IPS-15b (cell line): Measurements from ENCODE around the gene CNOT6.
"Not testable (repeated sequence)": the region's sequence is repeated elsewhere in the genome, so short reads cannot be mapped to it uniquely, and the experiment has no call there.

Experiments
- H3K27me3 ChIP-seq: one replicate; pipeline ENCODE4 v1.6.1; 2013; ENCODE audit warnings: low read length; ENCODE audit not compliant: control insufficient read depth, insufficient read depth
- H3K36me3 ChIP-seq: one replicate; pipeline ENCODE4 v1.6.1; 2013; ENCODE audit warnings: low read length; ENCODE audit not compliant: control insufficient read depth, insufficient read depth
- H3K4me1 ChIP-seq: one replicate; pipeline ENCODE4 v1.6.1; 2013; ENCODE audit warnings: mild to moderate bottlenecking, low read length; ENCODE audit not compliant: control insufficient read depth, insufficient read depth
- H3K4me3 ChIP-seq: one replicate; pipeline ENCODE4 v1.5.1; 2013; ENCODE audit warnings: low read depth, low read length
- H3K9ac ChIP-seq: one replicate; pipeline ENCODE4 v1.6.1; 2013; ENCODE audit warnings: low read depth, mild to moderate bottlenecking, low read length
- H3K9me3 ChIP-seq: one replicate; pipeline ENCODE4 v1.6.1; 2013; ENCODE audit warnings: mild to moderate bottlenecking, low read length; ENCODE audit not compliant: control insufficient read depth, insufficient read depth

The CNOT6 gene

GRCh38 chr5:180523629-180524466, 29.7 kb downstream of the CNOT6 start:
- no peak overlapping the region for H3K4me3 ChIP-seq
- H3K36me3 ChIP-seq: no peaks in the 10 kb centered on the region
- H3K9ac ChIP-seq: no peak overlapping the region
- H3K4me1 ChIP-seq: peaks cover 7% of the 10 kb centered on the region
- H3K27me3 ChIP-seq: no peaks in the 10 kb centered on the region
- H3K9me3 ChIP-seq: no peaks in the 10 kb centered on the region

- Histone ChIP-seq H3K9ac (no peak overlapping the region), H3K4me1 (peaks cover 4% of the 10 kb centered on the region), H3K9me3 (no peaks in the 10 kb centered on the region), H3K4me3 (no peak overlapping the region), H3K36me3 (peaks cover 10% of the 10 kb centered on the region), H3K27me3 (no peaks in the 10 kb centered on the region)
These were observed 31.2 kb downstream of the CNOT6 start for GRCh38 chr5:180525399-180525798.

GRCh38 chr5:180526269-180526668, 32.1 kb downstream of the CNOT6 start:
- Histone ChIP-seq H3K36me3 (peaks cover 10% of the 10 kb centered on the region), H3K27me3 (no peaks in the 10 kb centered on the region), H3K4me3 (no peak overlapping the region), H3K9ac (no peak overlapping the region), H3K4me1 (peaks cover 4% of the 10 kb centered on the region), H3K9me3 (no peaks in the 10 kb centered on the region)

GRCh38 chr5:180527659-180528058, 33.5 kb downstream of the CNOT6 start:
- Histone ChIP-seq H3K4me3 (no peak overlapping the region), H3K9ac (no peak overlapping the region), H3K9me3 (no peaks in the 10 kb centered on the region), H3K36me3 (peaks cover 21% of the 10 kb centered on the region), H3K4me1 (peaks cover 4% of the 10 kb centered on the region), H3K27me3 (no peaks in the 10 kb centered on the region)

- not testable (repeated sequence) for H3K9ac ChIP-seq, H3K4me1 ChIP-seq, H3K27me3 ChIP-seq, H3K4me3 ChIP-seq, H3K9me3 ChIP-seq
- peaks cover 22% of the 10 kb centered on the region for H3K36me3 ChIP-seq
These were observed 36.9 kb downstream of the CNOT6 start for GRCh38 chr5:180531036-180531585.

GRCh38 chr5:180532268-180532667, 38.1 kb downstream of the CNOT6 start:
- Histone ChIP-seq H3K9me3 (no peaks in the 10 kb centered on the region), H3K4me3 (no peak overlapping the region), H3K27me3 (no peaks in the 10 kb centered on the region), H3K36me3 (peaks cover 22% of the 10 kb centered on the region), H3K4me1 (no peaks in the 10 kb centered on the region), H3K9ac (no peak overlapping the region)

- no peaks in the 10 kb centered on the region for H3K4me1 ChIP-seq
- H3K27me3 ChIP-seq: no peaks in the 10 kb centered on the region
- H3K4me3 ChIP-seq: no peak overlapping the region
- no peaks in the 10 kb centered on the region for H3K9me3 ChIP-seq
- H3K9ac ChIP-seq: no peak overlapping the region
- peaks cover 22% of the 10 kb centered on the region for H3K36me3 ChIP-seq
These were observed 39.7 kb downstream of the CNOT6 start for GRCh38 chr5:180533845-180534244.

GRCh38 chr5:180535573-180535972, 41.4 kb downstream of the CNOT6 start:
- H3K4me3 ChIP-seq: no peak overlapping the region
- no peaks in the 10 kb centered on the region for H3K27me3 ChIP-seq
- H3K9me3 ChIP-seq: no peaks in the 10 kb centered on the region
- no peak overlapping the region for H3K9ac ChIP-seq
- no peaks in the 10 kb centered on the region for H3K4me1 ChIP-seq
- peaks cover 12% of the 10 kb centered on the region for H3K36me3 ChIP-seq

- Histone ChIP-seq H3K4me1 (no peaks in the 10 kb centered on the region), H3K27me3 (no peaks in the 10 kb centered on the region), H3K4me3 (no peak overlapping the region), H3K9me3 (no peaks in the 10 kb centered on the region), H3K9ac (no peak overlapping the region), H3K36me3 (no peaks in the 10 kb centered on the region)
These were observed 46.0 kb downstream of the CNOT6 start for GRCh38 chr5:180540050-180540694.

GRCh38 chr5:180541710-180542109, 47.5 kb downstream of the CNOT6 start:
- Histone ChIP-seq H3K4me1 (no peaks in the 10 kb centered on the region), H3K4me3 (no peak overlapping the region), H3K36me3 (no peaks in the 10 kb centered on the region), H3K27me3 (no peaks in the 10 kb centered on the region), H3K9ac (no peak overlapping the region), H3K9me3 (no peaks in the 10 kb centered on the region)

GRCh38 chr5:180545248-180545647, 51.1 kb downstream of the CNOT6 start:
- Histone ChIP-seq H3K4me1 (no peaks in the 10 kb centered on the region), H3K9me3 (no peaks in the 10 kb centered on the region), H3K4me3 (no peak overlapping the region), H3K36me3 (peaks cover 3% of the 10 kb centered on the region), H3K9ac (no peak overlapping the region), H3K27me3 (no peaks in the 10 kb centered on the region)

GRCh38 chr5:180548563-180548962, 54.4 kb downstream of the CNOT6 start:
- Histone ChIP-seq H3K9ac (no peak overlapping the region), H3K4me3 (no peak overlapping the region), H3K4me1 (no peaks in the 10 kb centered on the region), H3K27me3 (no peaks in the 10 kb centered on the region), H3K36me3 (peaks cover 3% of the 10 kb centered on the region), H3K9me3 (no peaks in the 10 kb centered on the region)
